ENCODE results near the gene CD44.

The CD44 gene

DNA sequence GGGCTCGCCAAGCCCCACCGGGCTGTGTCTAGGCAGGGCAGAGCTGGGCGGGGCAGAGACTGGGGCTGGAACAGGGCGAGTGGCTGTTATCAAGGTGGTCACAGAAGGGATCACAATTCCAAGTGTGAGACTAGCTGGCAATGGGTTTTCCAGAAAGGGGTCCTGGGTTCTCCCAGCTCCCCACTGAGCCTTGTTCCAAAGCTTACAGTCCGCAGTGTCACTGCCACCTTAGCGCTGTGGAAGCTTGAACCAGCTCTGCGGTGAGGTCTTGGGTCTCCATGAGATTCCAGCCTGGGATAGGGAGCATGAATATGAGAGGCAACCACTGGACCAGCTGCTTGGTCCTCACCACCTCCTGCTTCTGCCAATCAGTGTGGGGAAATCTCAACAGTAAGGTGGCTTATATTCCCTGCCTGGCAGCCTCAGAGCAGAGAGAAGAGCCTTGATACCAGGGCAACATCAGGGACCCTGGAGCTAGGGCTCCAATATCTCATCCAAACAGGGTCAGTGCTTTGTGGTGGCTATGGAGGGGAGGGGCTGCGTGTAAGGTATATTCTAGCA, 831 bp downstream of the CD44 start:
- no peak for DNase-seq (ENCODE audit: low read depth)

GRCh38 chr11:35141071-35141470, 2.1 kb downstream of the CD44 start:
- DNase-seq (ENCODE audit: low read depth) = no peak

DNA sequence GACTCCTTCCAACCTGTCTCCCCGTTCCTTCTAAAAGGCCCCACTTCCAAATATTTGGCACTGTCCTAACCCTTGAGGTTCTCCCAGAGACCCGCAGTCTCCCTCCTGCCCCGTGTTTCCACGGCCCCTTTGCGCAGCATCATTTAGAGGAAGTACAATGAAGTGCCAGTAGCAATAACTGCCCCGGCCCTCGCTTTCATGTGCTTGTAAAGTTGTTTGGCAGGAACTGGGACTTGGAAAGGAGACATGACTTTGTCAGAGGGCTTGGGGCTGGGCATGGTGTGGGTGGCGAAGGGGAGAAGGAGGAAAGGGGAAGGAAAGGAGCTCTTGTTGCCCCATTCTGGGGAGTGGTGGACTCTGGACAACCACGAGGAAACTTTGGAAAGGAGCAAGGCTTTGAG, 2.6 kb downstream of the CD44 start:
- no peak for DNase-seq (ENCODE audit: low read depth)

DNA sequence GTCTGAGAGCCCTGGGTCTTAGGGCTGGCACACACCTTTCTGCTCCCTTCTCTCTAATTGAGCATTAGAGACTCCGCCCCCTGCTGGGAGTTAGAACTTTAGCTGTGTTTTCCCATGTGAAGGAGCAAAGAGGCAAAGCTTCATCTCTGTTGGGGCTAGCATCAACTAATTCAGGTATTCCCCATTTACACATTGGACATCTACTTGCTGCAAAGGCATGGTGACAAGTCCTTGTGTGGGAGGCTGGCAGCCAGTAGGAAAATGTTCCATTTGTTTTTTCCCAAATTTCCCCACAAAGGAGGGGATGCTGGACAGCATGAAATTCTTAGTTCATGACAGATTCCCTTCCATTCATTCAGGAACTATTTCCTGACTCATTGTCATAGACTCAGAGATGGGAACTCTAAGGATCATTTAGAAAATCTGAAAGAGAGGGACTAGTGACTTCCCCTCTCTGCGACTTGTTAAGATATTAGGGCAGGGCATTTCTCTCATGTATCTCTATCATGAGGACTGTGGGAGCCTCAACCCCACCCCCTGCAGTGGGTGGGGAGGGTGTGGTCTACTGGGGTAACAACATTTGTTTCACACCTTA, 3.6 kb downstream of the CD44 start:
- DNase-seq (ENCODE audit: low read depth) = peak; percentile 64

- no peak for DNase-seq (ENCODE audit: low read depth)
These were observed 4.5 kb downstream of the CD44 start for GRCh38 chr11:35143297-35144135.

- DNase-seq (ENCODE audit: low read depth) = peak; percentile 50
These were observed 5.3 kb downstream of the CD44 start for GRCh38 chr11:35144136-35144741.

DNA sequence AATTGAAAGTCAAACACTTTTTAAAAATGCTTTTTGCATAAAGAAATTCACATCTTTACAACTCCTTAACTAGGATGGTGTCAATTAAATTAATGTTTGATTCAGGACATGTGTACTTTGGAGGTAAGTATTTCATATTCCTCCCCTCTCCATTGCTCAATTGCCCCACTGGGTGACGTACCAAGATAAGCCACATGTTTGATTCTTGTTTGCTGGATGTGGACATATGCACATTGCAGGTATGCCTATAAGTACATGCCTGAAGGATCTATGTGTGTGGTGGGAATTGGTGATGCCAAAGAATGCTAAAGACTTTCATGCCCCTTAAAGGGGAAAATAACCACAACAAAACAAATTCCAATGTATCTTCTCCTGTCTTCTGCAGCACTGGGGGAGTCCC, 5.8 kb downstream of the CD44 start:
- no peak for DNase-seq (ENCODE audit: low read depth)

- DNase-seq (ENCODE audit: low read depth) = no peak
These were observed 6.3 kb downstream of the CD44 start for GRCh38 chr11:35145271-35145670.

GRCh38 chr11:35146074-35146521, 7.1 kb downstream of the CD44 start:
- DNase-seq (ENCODE audit: low read depth) = peak; percentile 88

- no peak for DNase-seq (ENCODE audit: low read depth)
These were observed 7.7 kb downstream of the CD44 start for GRCh38 chr11:35146711-35147110.

DNA sequence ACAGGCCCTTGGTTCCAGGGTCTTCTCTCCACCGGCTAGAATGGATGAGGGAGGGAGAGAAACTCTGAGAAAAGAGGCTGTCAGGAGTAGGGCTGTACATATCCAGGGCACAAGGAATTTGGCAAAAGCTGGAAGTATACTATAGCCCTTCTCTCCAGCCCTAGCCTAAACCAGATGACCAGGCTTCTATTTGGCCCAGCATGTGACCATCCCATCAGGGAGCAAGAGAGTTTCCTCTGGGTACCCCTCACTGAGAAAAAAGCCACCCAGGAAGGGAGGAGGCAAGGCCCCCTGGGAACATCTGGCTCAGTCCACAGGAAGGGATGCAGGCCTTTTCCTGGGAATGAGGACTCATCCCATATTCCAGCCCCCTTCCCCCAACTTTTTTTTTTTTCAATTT, 8.3 kb downstream of the CD44 start:
- no peak for DNase-seq (ENCODE audit: low read depth)

GRCh38 chr11:35148163-35148837, 9.3 kb downstream of the CD44 start:
- DNase-seq (ENCODE audit: low read depth) = no peak

GRCh38 chr11:35150454-35150853, 11.5 kb downstream of the CD44 start:
- no peak for DNase-seq (ENCODE audit: low read depth)

DNA sequence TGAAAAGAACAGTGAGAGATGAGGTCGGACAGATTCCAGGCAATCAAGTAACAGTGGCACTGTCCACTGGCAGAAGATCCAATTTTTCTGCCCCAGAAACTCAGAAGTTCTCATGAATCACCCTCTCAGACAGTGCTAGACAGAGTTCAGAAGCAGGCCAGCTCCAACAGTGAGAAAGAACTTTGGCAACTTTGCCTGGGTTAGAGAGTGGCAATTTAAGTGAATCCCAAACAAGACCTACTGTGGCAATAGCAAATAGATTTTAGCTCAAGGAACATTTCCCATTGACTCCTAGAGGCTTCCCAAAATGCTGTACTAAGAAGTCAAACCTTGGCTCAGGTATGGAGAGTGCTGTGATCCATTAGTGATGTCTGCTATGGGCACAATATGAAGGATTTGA, 12.3 kb downstream of the CD44 start:
- no peak for DNase-seq (ENCODE audit: low read depth)

GRCh38 chr11:35151683-35152280, 12.8 kb downstream of the CD44 start:
- no peak for DNase-seq (ENCODE audit: low read depth)

DNA sequence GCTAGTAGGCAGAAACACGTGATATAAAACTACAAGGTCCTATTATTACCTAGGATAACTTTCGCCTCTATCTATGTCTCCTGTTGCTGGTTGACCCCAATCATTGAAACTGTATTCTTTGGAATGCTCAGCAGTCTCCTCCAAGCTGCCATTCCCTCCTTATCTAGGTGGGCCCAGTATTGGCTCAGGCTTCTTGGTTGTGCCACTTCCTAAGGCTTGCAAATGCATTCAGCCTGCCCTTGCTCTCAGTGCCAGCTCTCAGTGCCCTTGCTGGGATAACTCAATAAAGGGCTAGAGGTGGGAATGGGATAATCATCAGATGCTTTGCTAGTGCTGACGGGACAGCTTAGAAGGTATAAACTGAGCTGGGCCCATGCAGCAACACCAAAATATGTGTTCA, 13.6 kb downstream of the CD44 start:
- no peak for DNase-seq (ENCODE audit: low read depth)

DNA sequence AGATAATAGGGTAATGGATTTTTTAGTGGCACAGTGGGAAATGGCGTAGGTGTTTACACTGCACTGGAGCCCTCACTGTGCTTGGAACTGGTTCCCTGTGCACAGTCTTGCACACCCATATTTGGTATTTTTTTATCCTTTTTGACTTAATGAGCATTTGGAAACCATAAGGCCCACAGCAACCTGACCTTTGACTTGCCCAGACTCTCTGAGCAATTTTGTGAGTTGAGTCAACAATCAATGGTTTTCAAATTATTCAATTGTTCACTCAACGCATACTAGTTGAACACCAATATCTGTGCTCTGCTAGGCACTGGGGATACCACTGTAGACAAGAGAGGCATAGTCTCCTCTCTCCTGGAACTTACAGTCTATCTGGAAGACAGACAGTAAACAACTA, 14.3 kb downstream of the CD44 start:
- no peak for DNase-seq (ENCODE audit: low read depth)

DNA sequence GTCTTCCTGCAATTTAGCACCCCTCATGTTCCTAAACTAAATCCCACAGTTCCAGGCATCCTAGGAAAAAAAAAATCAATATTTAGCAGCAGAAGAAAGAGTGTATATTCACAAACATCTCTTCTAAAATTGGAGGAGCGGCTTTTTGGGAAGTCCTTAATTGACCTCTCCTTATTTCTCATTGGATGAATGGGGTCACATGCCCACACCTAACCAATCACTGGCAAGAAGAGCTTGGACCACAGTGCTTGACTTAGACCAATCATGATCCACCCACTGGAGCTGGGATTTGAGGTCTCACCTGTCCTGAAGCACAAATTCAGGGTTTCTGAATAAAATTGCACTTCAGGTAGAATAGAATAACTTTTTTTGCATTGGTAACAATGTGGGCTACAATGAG, 16.0 kb downstream of the CD44 start:
- no peak for DNase-seq (ENCODE audit: low read depth)

DNA sequence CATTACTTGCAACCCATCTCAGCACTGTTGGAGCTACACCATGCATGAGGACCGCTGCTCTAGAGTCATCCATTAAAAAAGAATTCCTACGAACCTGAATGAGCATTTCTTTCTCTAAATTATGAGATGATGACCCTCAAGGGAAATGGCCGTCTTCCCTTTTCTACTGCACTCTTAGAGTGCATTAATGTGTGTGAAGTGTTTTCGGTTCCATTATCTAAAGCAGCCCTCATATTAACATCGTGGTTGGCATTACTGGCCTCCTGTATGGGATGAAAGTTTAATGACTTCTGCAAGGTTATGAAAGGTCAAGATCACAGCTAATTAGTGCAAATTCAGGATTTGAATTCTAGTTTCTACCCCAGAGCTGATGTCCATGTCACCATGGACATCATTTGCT, 16.7 kb downstream of the CD44 start:
- no peak for DNase-seq (ENCODE audit: low read depth)

DNA sequence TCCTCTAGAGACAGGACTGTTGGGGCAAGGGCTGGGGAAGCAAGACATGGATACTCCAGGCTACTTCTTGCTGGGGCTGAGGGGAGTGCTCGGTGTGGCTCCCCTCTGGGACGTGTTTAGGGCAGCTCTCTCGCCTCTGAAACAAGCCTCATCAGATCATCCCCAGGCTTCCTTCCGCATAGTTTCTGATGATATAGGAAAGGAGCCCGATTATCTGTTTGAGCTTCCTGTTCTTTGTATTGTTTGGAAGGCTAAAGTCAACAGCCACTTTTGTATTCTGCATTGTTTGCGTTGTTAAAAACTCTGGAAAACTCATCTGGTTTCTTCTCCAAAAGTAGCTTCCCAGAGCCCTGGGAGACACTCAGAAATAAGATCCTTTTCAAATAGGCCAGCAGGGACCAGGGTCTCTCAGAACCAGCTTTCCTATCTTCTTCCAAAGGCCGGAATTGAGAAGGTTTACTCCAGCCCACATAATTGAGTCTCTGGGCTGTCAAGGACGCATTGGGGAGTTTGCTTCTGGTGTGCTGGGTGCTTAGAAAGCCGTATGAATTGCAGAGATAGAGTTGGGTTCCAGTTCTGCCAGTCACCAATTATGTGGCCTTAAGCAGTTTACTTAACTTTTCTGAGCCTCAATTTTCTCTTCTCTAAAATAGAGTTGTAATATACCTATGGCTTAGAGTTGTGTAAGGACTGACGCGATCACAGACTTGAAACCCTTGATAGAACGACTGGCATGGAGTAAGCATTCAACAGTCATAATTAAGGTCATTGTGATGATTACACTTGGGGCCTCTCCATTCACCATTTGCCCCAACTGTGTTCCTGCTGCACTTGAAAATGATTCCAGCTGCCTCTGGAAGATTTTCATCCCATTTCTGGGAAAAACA, 19.1 kb downstream of the CD44 start:
- no peak for DNase-seq (ENCODE audit: low read depth)

Data from stimulated activated CD4-positive, alpha-beta T cell treated with anti-CD3 and anti-CD28 coated beads, Interleukin-2, amount 100 ng/mL, for 4 hours (primary cell).